Upper lobe of left lung (tissue), 6 donors: ENCODE data around the gene STN1. TPM values are rescaled to one million over a fixed set of nuclear protein-coding genes. Genes with fewer than 3 reads are reported as not detected.
A peak's percentile ranks its signal among the peaks of the same experiment; 100 is the strongest.
"Not testable (repeated sequence)": the region's sequence is repeated elsewhere in the genome, so short reads cannot be mapped to it uniquely, and the experiment has no call there.

Experiments
- ATAC-seq, 2 donors: fragments of 200-7000 bp; cut with Tn5 transposase; one replicate each; pipeline ENCODE4 v1.9.1; 2022; ENCODE audit warnings: mild to moderate bottlenecking in 2 of 2, moderate library complexity in 2 of 2; ENCODE audit not compliant: low FRiP score in 2 of 2
- DNase-seq, 2 donors: peaks; one replicate each; pipeline ENCODE4 v3.0.0-alpha.2; 2019 to 2020
- H3K27ac ChIP-seq, 4 donors: fragments of 200-600 bp; sonication (generic); one replicate each; pipeline ENCODE4 v1.5.1; 2016 to 2019
- H3K27me3 ChIP-seq, 4 donors: fragments of 200-600 bp; sonication (generic); one replicate each; pipeline ENCODE4 v1.5.1; 2017 to 2019
- H3K36me3 ChIP-seq, 4 donors: fragments of 200-600 bp; sonication (generic); one replicate each; pipeline ENCODE4 v1.5.1; 2016 to 2019
- H3K4me1 ChIP-seq, 4 donors: fragments of 200-600 bp; sonication (generic); one replicate each; pipeline ENCODE4 v1.5.1; 2018 to 2019
- H3K4me3 ChIP-seq, 4 donors: fragments of 200-600 bp; sonication (generic); one replicate each; pipeline ENCODE4 v1.5.1; 2017 to 2019; ENCODE audit warnings: mild to moderate bottlenecking in 2 of 4, moderate library complexity in 1 of 4
- H3K9me3 ChIP-seq, 4 donors: fragments of 200-600 bp; sonication (generic); one replicate each; pipeline ENCODE4 v1.5.1; 2018 to 2019
- CTCF ChIP-seq, 6 experiments: fragments of 450-650 bp in 4 of 6; fragments of 200-600 bp in 2 of 6; sonication (generic) in 2 of 6; IDR thresholded peaks; one replicate each; pipeline ENCODE4 v1.5.1; 2016 to 2019; ENCODE audit warnings: antibody characterized with exemption in 6 of 6
- EP300 ChIP-seq, 4 donors: sonication (generic); formaldehyde crosslinking; IDR thresholded peaks; one replicate each; pipeline ENCODE4 v1.5.1; 2017; ENCODE audit warnings: antibody characterized with exemption in 4 of 4, control low read depth in 2 of 4
- POLR2A ChIP-seq, 4 donors: fragments of 450-650 bp; IDR thresholded peaks; one replicate each; pipeline ENCODE4 v1.5.1; 2016 to 2017; ENCODE audit warnings: antibody characterized with exemption in 4 of 4, mild to moderate bottlenecking in 2 of 4
- POLR2AphosphoS5 ChIP-seq, 2 donors: sonication (generic); formaldehyde crosslinking; IDR thresholded peaks; one replicate each; pipeline ENCODE4 v1.5.1; 2017; ENCODE audit warnings: antibody characterized with exemption in 2 of 2
- WGBS, 2 donors: methylation state at CpG; one replicate each; pipeline ENCODE4 v1.1.5; 2017 to 2018; 5-methylcytosine and 5-hydroxymethylcytosine counted together
- total RNA-seq, 6 donors: library from RNA; depleted of rRNA in 4 of 6; stranded (reverse); fragments of >200 nt in 4 of 6; gene quantifications; one replicate each; pipeline versions ENCODE4 v1.1.0 to v1.2.1, GENCODE V29; 2016 to 2021
- donor health status: DM: no; HTN: no; CAD: no; lungs with moderate emphysema.
- donor health status: DM: no; HTN: yes; CAD: no; lungs with severe emphysema.

STN1 gene
- total RNA-seq, 6 donors from 2014 or later: 36.3 to 71.4 (median 53.4) TPM

DNA sequence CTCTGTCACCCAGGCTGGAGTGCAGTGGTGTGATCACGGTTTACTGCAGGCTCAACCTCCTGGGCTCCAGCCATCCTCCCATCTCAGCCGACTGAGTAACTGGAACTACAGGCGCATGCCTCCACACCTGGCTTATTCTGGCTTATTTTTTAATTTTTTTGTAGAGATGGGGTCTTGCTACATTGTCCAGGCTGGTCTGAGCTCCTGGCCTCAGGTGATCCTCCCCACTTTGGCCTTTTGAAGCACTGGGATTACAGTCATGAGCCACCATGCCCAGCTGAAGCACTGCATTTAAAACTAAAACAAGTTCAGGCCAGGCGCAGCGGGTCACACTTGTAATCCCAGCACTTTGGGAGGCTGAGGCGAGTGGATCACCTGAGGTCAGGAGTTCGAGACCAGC lies 70.6 kb downstream of the STN1 start:
- Histone ChIP-seq H3K4me3 (no peak overlapping the region), H3K27ac (no peak overlapping the region), H3K27me3 (no peaks in the 10 kb centered on the region), H3K9me3 (no peaks in the 10 kb centered on the region), H3K4me1 (peaks cover 60 to 70% (median 67%) of the 10 kb centered on the region in 4 donors), H3K36me3 (no peaks in the 10 kb centered on the region)
- TF ChIP-seq CTCF (IDR thresholded peaks at IDR 0.05): no peak
- TF ChIP-seq POLR2A (IDR thresholded peaks at IDR 0.05): no peak
- TF ChIP-seq POLR2AphosphoS5 (IDR thresholded peaks at IDR 0.05): no peak
- no peak for TF ChIP-seq EP300 (IDR thresholded peaks at IDR 0.05)
- WGBS, 2 donors: 85 to 92% methylated on average over 5 to 7 of the region's 7 CpGs
- DNase-seq (no peak), ATAC-seq (no peak)

DNA sequence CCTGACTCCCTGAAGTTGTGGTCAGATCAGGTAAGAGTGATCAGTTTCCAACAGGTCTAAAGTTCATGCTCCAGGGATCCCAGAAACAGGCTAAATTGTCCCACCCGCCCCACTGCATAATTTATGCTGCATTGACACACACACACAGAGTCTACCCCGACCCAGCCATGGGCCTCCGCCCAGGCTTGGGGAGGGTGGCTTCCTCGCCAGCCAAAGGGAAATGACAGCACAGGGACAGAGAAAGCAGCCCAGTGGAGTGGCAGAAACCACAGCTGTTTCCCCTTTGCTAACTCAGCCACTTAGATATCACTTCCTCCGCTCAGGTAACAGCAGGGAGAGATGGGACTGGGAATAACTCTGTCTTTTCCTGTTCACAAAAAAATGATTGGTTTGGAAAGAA lies 72.0 kb downstream of the STN1 start:
- Histone ChIP-seq H3K27me3 (no peaks in the 10 kb centered on the region), H3K27ac (peak overlapping the region in 2 of 4 donors; percentile 28 to 63), H3K4me1 (peaks cover 50 to 62% (median 53%) of the 10 kb centered on the region in 4 donors), H3K9me3 (no peaks in the 10 kb centered on the region), H3K4me3 (no peak overlapping the region), H3K36me3 (no peaks in the 10 kb centered on the region)
- TF ChIP-seq EP300 (IDR thresholded peaks at IDR 0.05): peak in 1 of 4 donors; percentile 17
- TF ChIP-seq CTCF (IDR thresholded peaks at IDR 0.05): no peak
- TF ChIP-seq POLR2AphosphoS5 (IDR thresholded peaks at IDR 0.05): peak in 1 of 2 donors; percentile 41
- no peak for TF ChIP-seq POLR2A (IDR thresholded peaks at IDR 0.05)
- ATAC-seq: peak; percentile 45 to 61
- peak in 1 of 2 donors; percentile 44 for DNase-seq
- 39 to 43% methylated on average over 5 of the region's 5 CpGs for WGBS, 2 donors

- Histone ChIP-seq H3K4me1 (peaks cover 49 to 61% (median 53%) of the 10 kb centered on the region in 4 donors), H3K27ac (peak overlapping the region in 2 of 4 donors; percentile 28 to 63)
- not testable (repeated sequence) for DNase-seq, H3K27me3 ChIP-seq, H3K9me3 ChIP-seq, H3K36me3 ChIP-seq, H3K4me3 ChIP-seq, ATAC-seq
- WGBS, 2 donors: 69 to 77% methylated on average over 3 of the region's 3 CpGs
These were observed 72.6 kb downstream of the STN1 start for GRCh38 chr10:103845346-103845745.

- H3K4me1 ChIP-seq: peaks cover 43 to 58% (median 50%) of the 10 kb centered on the region in 4 donors
- no peaks in the 10 kb centered on the region for H3K9me3 ChIP-seq
- WGBS, 2 donors: 38 to 39% methylated on average over 5 to 6 of the region's 6 CpGs
- ATAC-seq (peak in 1 of 2 donors; percentile 7), DNase-seq (no peak)
- H3K4me3 ChIP-seq: no peak overlapping the region
- H3K36me3 ChIP-seq: no peaks in the 10 kb centered on the region
- H3K27me3 ChIP-seq: no peaks in the 10 kb centered on the region
- no peak for TF ChIP-seq EP300 (IDR thresholded peaks at IDR 0.05)
- no peak for TF ChIP-seq POLR2AphosphoS5 (IDR thresholded peaks at IDR 0.05)
- no peak for TF ChIP-seq POLR2A (IDR thresholded peaks at IDR 0.05)
- TF ChIP-seq CTCF (IDR thresholded peaks at IDR 0.05): no peak
- peak overlapping the region; percentile 13 to 73 (median 50) for H3K27ac ChIP-seq
These were observed 74.0 kb downstream of the STN1 start for GRCh38 chr10:103843854-103844570.

GRCh38 chr10:103843045-103843444 lies 74.9 kb downstream of the STN1 start:
- ATAC-seq (no peak), DNase-seq (no peak)
- peaks cover 43 to 55% (median 47%) of the 10 kb centered on the region in 4 donors for H3K4me1 ChIP-seq
- H3K36me3 ChIP-seq: no peaks in the 10 kb centered on the region
- H3K4me3 ChIP-seq: no peak overlapping the region
- TF ChIP-seq CTCF (IDR thresholded peaks at IDR 0.05): no peak
- no peak for TF ChIP-seq EP300 (IDR thresholded peaks at IDR 0.05)
- no peak for TF ChIP-seq POLR2A (IDR thresholded peaks at IDR 0.05)
- no peak for TF ChIP-seq POLR2AphosphoS5 (IDR thresholded peaks at IDR 0.05)
- H3K9me3 ChIP-seq: no peaks in the 10 kb centered on the region
- WGBS, 2 donors: 70 to 90% methylated on average over 3 of the region's 3 CpGs
- peak overlapping the region in 1 of 4 donors; percentile 51 for H3K27ac ChIP-seq
- H3K27me3 ChIP-seq: no peaks in the 10 kb centered on the region
